Measurements from ENCODE around the gene GPR42. TPM values are rescaled to one million over a fixed set of nuclear protein-coding genes. Genes with fewer than 3 reads are reported as not detected.

The GPR42 gene
- total RNA-seq = not detected in 2 replicates

GRCh38 chr19:35370722-35371121 is at the start of gene GPR42:
TSS of gene GPR42 (plus strand) at chr19:35371068. CDS start at chr19:35371360, 292 bp downstream.

GRCh38 chr19:35328851-35329285 is 42.0 kb upstream of the GPR42 start, which contains the start of gene CD22:
TSS of gene CD22 (plus strand) at chr19:35329187. CDS start at chr19:35332041, 2,854 bp downstream.

GRCh38 chr19:35347171-35347929 is 23.5 kb upstream of the GPR42 start, which contains the start of gene FFAR1:
TSS of gene FFAR1 (plus strand) at chr19:35347902. CDS start at chr19:35351552, 3,650 bp downstream.

GRCh38 chr19:35357867-35358573 is 12.8 kb upstream of the GPR42 start, which contains the start of gene FFAR3:
TSS of gene FFAR3 (plus strand) at chr19:35358460. CDS start at chr19:35358891, 431 bp downstream.

Other genes with a start within 250 kb of the GPR42 start
- gene LGI4, start 236.0 kb upstream of the GPR42 start, total RNA-seq = 0.29 and 1.7 TPM in 2 replicates
- gene FXYD1, start 232.2 kb upstream of the GPR42 start, total RNA-seq = 0.44 and 5.8 TPM in 2 replicates
- not detected in 2 replicates for gene FXYD7, start 227.8 kb upstream of the GPR42 start, total RNA-seq
- 23.3 and 44.5 TPM in 2 replicates for gene FXYD5, start 216.3 kb upstream of the GPR42 start, total RNA-seq
- not detected in 2 replicates for gene FAM187B, start 142.3 kb upstream of the GPR42 start, total RNA-seq
- 0.29 and 0.66 TPM in 2 replicates for gene LSR, start 122.1 kb upstream of the GPR42 start, total RNA-seq
- 45.2 and 68.0 TPM in 2 replicates for gene USF2, start 102.1 kb upstream of the GPR42 start, total RNA-seq
- under 0.01 and 0.15 TPM in 2 replicates for gene HAMP, start 88.5 kb upstream of the GPR42 start, total RNA-seq
- not detected in 2 replicates for gene MAG, start 78.9 kb upstream of the GPR42 start, total RNA-seq
- not detected in 2 replicates for gene CD22, start 41.9 kb upstream of the GPR42 start, total RNA-seq
- not detected in 2 replicates for gene FFAR1, start 23.2 kb upstream of the GPR42 start, total RNA-seq
- not detected in 2 replicates for gene FFAR3, start 12.6 kb upstream of the GPR42 start, total RNA-seq
- gene FFAR2, start 77.2 kb downstream of the GPR42 start, total RNA-seq = not detected in 2 replicates
- gene KRTDAP, start 119.4 kb downstream of the GPR42 start, total RNA-seq = not detected in 2 replicates
- gene DMKN, start 142.6 kb downstream of the GPR42 start, total RNA-seq = 6.4 and 13.6 TPM in 2 replicates
- 2.9 and 10.6 TPM in 2 replicates for gene SBSN, start 157.2 kb downstream of the GPR42 start, total RNA-seq
- 0.17 TPM in 1 of 2 replicates, not detected in the other for gene GAPDHS, start 162.4 kb downstream of the GPR42 start, total RNA-seq
- 56.6 and 103 TPM in 2 replicates for gene TMEM147, start 174.6 kb downstream of the GPR42 start, total RNA-seq
- gene ATP4A, start 192.6 kb downstream of the GPR42 start, total RNA-seq = not detected in 2 replicates
- gene PMIS2, start 215.1 kb downstream of the GPR42 start, total RNA-seq = not detected in 2 replicates
- gene HAUS5, start 241.7 kb downstream of the GPR42 start, total RNA-seq = 6.6 and 12.2 TPM in 2 replicates

Data from smooth muscle cell of trachea (primary cell).